NOMO-1 treated with dmso at 0.1 percent for 144 hours (cell line): Measurements from ENCODE around the gene NUB1.

Experiments used
- DNase-seq: peaks from one replicate; lab custom pipeline; 2025; ENCODE audit not compliant: unreplicated experiment; lab: John Stamatoyannopoulos, UW

Gene NUB1

GRCh38 chr7:151376218-151376902 is 34.7 kb downstream of the NUB1 start:
- DNase-seq = no peak

DNA sequence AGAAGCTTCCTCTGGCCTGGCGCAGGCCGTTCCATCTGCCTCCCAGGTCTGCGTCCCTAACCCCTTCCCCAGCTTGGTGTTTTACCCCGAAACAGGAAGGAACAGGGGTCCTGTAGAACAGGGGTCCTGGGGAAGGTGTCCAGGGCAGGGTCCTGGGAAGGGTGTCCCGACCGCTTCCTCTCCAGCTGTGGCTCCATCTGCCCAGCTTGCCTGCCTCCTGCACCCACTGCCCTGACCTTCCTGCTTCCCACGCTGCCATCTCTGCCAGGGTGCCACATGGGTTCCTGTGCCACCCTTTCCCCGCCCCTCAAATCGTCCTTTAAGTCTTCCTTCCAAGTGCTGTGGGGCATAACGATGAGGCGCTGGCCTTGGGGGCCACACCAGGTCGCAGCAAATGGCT is 35.8 kb downstream of the NUB1 start:
- no peak for DNase-seq

DNA sequence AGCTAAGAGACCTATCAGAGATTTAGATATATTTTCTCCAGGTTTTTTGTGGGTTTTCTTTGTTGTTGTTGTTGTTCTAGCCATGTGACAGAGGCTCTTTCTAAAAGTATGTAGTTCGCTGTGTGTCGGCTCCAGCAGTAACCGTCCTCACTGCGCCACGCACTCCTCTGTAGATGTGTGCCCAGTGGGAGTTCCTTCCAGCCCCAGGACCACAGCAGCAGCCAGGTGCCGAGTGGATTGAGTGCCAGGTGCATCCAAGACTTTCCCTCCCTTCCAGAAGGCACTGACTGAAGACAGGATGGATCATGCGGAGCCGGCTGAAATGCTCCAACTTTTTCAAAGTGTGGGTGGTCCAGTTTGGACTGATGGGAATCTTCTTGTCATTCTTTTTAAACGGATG is 36.4 kb downstream of the NUB1 start:
- no peak for DNase-seq

- no peak for DNase-seq
These were observed 37.0 kb downstream of the NUB1 start for GRCh38 chr7:151378496-151379192.

GRCh38 chr7:151379193-151379520 is 37.5 kb downstream of the NUB1 start:
- no peak for DNase-seq

DNA sequence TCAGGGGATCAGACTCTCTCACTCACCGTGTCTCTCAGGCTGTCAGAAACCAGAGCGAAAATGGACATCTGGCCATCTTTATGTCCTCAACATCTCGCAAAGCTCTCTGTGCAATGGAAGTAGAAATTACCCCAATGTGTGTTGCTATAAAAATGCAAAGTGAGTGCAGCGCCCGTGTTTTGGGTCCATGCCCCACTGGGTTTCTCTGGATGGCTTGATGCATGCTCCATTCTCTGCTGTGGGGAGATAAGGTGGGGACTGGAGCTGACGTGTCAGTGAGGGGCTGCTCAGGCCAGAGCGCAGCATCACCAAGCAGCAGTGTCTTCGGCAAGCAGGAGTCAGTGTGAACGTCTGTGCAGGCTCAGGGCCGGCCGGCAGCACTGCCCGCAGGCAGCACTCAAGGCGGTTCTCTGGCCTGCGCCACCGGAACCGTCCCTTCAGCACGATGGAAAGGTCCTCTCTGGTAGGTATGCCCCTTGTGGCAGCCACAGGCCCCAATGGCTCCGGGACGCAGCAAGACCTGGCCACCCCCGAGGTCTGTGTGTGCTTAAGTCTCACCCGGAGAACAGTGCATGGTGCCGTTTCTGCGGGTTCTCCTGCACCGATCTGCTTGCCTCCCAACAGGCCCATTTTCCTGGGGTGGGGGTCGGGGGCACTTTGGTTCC is 38.1 kb downstream of the NUB1 start:
- no peak for DNase-seq

- DNase-seq = no peak
These were observed 38.8 kb downstream of the NUB1 start for GRCh38 chr7:151380199-151381097.

- peak; percentile 12 for DNase-seq
These were observed 39.4 kb downstream of the NUB1 start for GRCh38 chr7:151381098-151381347.

DNA sequence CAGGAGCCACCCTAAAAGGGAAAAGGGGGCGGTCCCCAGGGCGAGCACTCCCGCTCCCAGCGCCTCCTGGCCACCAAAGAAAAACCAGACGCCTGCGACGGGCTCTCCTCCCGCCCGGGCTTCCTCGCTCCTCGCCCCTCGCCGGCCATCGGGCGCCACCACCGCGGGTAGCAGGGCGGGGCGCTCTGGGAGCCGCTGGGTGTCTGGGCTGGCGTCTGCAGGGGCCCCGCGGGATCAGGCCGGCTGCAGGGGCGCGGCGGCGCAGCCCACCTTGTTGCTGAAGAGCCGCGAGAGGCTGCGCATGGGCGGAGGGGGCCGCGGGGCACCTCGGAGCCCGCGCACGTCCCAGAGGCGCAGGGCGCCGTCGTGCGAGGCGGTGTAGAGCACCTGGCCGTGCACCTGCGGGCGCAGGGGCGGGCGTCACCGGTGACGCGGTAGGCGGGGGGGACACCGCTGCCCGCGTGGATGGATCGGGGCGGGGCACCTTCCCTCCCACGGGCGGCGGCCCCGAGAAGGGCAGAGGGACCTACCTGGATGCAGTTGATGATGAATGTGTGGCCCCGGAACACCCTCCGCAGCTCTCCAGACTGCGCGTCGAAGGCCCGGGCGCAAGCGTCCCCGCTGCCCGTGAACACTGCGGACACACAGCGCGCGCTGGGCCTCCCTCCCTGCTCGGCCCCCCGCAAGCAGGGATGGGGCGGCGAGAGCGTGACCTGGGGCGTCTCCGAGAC is 39.9 kb downstream of the NUB1 start:
- DNase-seq = no peak

DNA sequence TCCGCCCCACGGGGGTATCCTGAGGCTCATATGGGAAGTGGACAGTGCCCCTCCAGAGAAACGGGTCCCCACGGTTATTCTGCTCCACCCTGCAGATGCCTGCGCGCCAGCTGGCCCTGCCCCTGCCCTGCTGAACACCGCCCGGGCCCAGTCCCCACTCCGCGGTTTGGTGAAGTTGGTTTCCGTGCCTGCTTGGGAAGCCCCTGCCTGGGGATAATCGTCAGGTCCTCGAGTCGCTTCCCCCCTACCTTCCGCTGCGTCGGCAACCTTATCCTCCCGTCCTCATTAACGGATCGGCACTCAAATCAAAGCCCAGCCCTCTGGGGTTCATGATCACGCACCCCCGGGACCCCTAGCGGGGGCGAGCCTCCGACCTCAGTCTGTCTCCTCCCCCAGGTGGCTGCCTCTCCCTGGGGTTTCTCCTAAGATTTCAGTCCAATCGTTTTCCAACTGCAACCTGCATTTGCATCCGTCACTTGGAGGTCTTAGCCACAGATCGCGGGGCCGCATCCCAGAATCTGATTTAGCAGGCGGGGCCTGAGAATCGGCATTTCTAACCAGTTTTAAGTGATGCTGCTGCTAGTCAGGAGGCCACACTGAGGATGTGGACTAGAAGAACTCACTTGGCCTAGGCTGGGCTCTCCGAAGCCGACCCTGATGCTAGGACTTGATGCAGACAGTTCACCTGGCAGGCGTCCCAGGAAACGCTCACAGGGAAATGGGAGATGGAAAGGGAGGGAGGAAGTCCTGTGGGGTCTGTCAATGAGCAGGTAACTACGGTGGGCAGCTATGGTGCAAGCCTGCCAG is 40.7 kb downstream of the NUB1 start:
- DNase-seq = no peak

DNA sequence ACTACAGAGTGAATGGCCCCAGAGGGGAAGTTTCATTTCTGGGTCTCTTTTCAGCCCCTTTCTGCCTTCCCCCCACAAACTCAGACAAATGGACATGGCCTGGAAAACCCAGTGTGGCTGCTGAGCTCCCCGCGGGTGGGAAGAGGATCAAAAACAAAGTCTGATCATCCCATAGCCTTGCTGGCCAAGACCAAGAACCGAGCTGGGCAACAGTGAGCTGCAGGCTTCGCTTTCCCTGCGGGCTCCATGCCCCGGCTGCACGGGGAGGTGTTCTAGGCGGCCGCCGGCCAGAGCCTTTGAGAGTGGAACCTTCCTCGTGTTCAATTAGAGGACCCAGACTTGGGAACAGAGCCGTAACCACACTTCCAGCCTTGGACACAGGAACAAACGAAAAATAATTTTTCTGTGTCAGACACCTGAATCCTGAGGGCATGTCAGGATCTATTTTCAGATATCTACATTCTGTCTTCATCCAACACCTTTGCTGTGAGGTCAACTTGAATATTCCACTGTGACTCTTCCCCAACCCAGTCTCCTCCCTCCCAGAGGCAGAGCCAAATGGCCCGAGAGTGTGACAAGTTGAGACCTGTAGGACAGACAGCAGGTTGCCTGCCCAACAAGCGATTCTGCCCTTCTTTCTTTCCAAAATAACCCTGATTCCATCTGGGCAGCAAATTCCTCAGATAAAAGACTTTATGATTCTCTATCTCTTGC is 42.2 kb downstream of the NUB1 start:
- DNase-seq = no peak

DNA sequence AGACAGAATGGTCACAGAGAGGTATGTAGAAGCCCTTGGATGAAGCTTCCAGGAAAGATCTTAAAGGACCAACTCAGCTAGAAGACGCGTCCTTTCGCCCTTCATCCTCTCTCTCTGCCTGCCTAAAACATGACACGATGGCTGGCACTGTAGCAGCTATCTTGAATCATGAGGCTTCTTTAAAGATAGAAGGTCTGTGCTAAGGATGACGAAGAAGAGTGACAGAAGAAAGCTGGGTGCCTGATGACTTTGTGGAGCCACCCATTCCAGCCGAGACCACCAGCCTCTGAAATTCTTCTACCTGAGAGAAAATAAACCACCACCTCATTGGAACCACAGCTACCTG is 42.7 kb downstream of the NUB1 start:
- no peak for DNase-seq

DNA sequence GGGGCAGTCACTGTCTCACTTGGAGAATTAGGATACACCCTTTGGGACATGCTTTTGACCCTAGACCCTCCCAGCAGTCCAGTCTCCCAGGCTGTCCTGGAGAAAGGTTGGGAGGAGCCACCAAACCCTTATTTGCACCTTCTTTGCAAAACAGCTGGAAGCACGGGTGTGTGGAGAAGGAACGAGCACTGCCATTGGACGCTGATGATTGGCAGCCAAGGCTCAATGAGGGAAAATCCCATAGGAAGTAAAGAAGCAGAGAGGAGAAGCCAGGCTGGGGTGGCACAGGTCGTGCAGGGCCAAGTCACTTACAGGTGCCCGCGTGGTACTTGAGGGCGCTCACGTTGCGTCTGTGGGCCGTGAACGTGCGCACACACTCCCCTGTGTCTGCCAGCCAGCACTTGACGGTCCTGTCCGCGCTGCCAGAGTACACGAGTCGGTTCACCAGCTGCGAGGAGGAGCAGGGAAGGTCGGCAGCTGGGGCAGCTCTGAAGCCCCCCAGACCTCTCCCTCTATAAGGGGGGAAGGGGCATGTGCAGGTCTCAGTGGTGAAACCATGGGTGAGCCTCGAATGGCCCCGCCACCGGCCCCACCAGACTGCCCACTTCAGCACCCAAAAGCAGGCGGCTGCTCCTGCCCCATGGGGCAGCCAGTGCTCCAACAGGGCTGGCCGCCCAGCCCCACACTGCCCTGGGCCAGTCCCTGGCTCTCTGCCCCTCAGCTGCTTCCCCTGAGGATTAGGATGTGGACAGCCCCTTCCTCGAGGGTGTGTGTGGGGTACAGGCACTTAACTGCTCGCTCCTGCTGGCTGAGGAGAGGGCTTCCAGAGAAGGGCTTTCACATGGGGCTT is 43.4 kb downstream of the NUB1 start:
- DNase-seq = no peak

- DNase-seq = no peak
These were observed 44.2 kb downstream of the NUB1 start for GRCh38 chr7:151385626-151386300.

GRCh38 chr7:151386301-151387160 is 44.9 kb downstream of the NUB1 start:
- no peak for DNase-seq

GRCh38 chr7:151387161-151388006 is 45.8 kb downstream of the NUB1 start:
- no peak for DNase-seq

DNA sequence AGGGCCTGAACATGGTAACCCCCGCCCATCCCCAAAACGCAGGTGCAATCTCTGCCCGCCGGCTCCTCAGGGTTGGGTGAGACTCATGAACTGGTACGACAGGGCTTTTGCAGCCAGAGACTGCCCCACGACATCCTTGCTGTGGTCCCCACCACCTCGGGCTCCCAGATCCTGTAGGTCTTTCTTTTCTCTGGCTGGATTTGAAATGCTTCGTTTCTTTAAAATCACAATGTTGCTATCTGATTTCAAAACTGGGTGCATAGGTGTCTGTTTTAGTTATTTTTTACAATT is 46.3 kb downstream of the NUB1 start:
- DNase-seq = no peak
